Endothelial cell (in vitro differentiated cells): ENCODE data around the gene NRK. TPM values are rescaled to one million over a fixed set of nuclear protein-coding genes. Genes with fewer than 3 reads are reported as not detected.
"Not testable (repeated sequence)": the region's sequence is repeated elsewhere in the genome, so short reads cannot be mapped to it uniquely, and the experiment has no call there.

Source experiments
- DNase-seq: peaks from one replicate; pipeline ENCODE4 v3.0.0; 2021; ENCODE audit warnings: low spot score
- H3K27ac Mint-ChIP-seq: one replicate; pipeline ENCODE4 v1.8.0; 2021; ENCODE audit warnings: mixed read lengths, inconsistent platforms; ENCODE audit not compliant: unreplicated experiment
- H3K27me3 Mint-ChIP-seq: one replicate; pipeline ENCODE4 v1.8.0; 2021; ENCODE audit warnings: mild to moderate bottlenecking, moderate library complexity, mixed read lengths, inconsistent platforms; ENCODE audit not compliant: unreplicated experiment
- H3K36me3 Mint-ChIP-seq: one replicate; pipeline ENCODE4 v1.8.0; 2021; ENCODE audit warnings: mild to moderate bottlenecking, low read depth, mixed read lengths, inconsistent platforms; ENCODE audit not compliant: unreplicated experiment
- H3K4me1 Mint-ChIP-seq: one replicate; pipeline ENCODE4 v1.8.0; 2021; ENCODE audit warnings: mild to moderate bottlenecking, mixed read lengths, inconsistent platforms; ENCODE audit not compliant: unreplicated experiment
- H3K4me3 Mint-ChIP-seq: one replicate; pipeline ENCODE4 v1.8.0; 2021; ENCODE audit warnings: mild to moderate bottlenecking, mixed read lengths, inconsistent platforms; ENCODE audit not compliant: unreplicated experiment
- H3K9me3 Mint-ChIP-seq: one replicate; pipeline ENCODE4 v1.8.0; 2021; ENCODE audit warnings: mixed read lengths, inconsistent platforms; ENCODE audit not compliant: unreplicated experiment
- CTCF ChIP-seq: fragments of 200-600 bp; sonication (generic); IDR thresholded peaks from one replicate; pipeline ENCODE4 v1.5.0; 2021; ENCODE audit warnings: antibody characterized with exemption; ENCODE audit not compliant: unreplicated experiment
- total RNA-seq: library from RNA; stranded (reverse); fragmentation: NEBNext Ultra II Directional; extraction: Animal tissue kit (Norgen Biotek cat#: 25700); gene quantifications from one replicate; pipeline ENCODE4 v1.2.1, GENCODE V29; 2021; ENCODE audit not compliant: unreplicated experiment

NRK gene
- total RNA-seq, 1 donor from 2014 or later, result 1.8 TPM

- DNase-seq, result no peak
- H3K4me1 Mint-ChIP-seq, result no peaks in the 10 kb centered on the region
- no peak overlapping the region for H3K27ac Mint-ChIP-seq
- no peak for TF ChIP-seq CTCF
- H3K27me3 Mint-ChIP-seq, result no peaks in the 10 kb centered on the region
- H3K9me3 Mint-ChIP-seq, result peaks cover 11% of the 10 kb centered on the region
- H3K36me3 Mint-ChIP-seq, result no peaks in the 10 kb centered on the region
- no peak overlapping the region for H3K4me3 Mint-ChIP-seq
These were observed 735 bp downstream of the NRK start for GRCh38 chrX:105823092-105823455.

- H3K4me3 Mint-ChIP-seq, result no peak overlapping the region
- H3K9me3 Mint-ChIP-seq, result peaks cover 5% of the 10 kb centered on the region
- H3K4me1 Mint-ChIP-seq, result no peaks in the 10 kb centered on the region
- DNase-seq, result no peak
- no peaks in the 10 kb centered on the region for H3K36me3 Mint-ChIP-seq
- H3K27me3 Mint-ChIP-seq, result no peaks in the 10 kb centered on the region
- TF ChIP-seq CTCF, result no peak
- H3K27ac Mint-ChIP-seq, result no peak overlapping the region
These were observed 6.7 kb downstream of the NRK start for GRCh38 chrX:105829011-105829410.

- H3K4me3 Mint-ChIP-seq, result no peak overlapping the region
- no peak for TF ChIP-seq CTCF
- H3K27me3 Mint-ChIP-seq, result no peaks in the 10 kb centered on the region
- H3K9me3 Mint-ChIP-seq, result no peaks in the 10 kb centered on the region
- no peaks in the 10 kb centered on the region for H3K4me1 Mint-ChIP-seq
- DNase-seq, result no peak
- H3K36me3 Mint-ChIP-seq, result no peaks in the 10 kb centered on the region
- H3K27ac Mint-ChIP-seq, result no peak overlapping the region
These were observed 14.9 kb downstream of the NRK start for GRCh38 chrX:105837232-105837631.

GRCh38 chrX:105845631-105846030 is 23.3 kb downstream of the NRK start:
- Mint-ChIP-seq H3K9me3 (peaks cover 4% of the 10 kb centered on the region), H3K27ac (no peak overlapping the region), H3K36me3 (no peaks in the 10 kb centered on the region), H3K4me3 (no peak overlapping the region), H3K27me3 (no peaks in the 10 kb centered on the region), H3K4me1 (no peaks in the 10 kb centered on the region)
- no peak for TF ChIP-seq CTCF
- DNase-seq, result no peak

GRCh38 chrX:105850100-105850499 is 27.8 kb downstream of the NRK start:
- DNase-seq, H3K9me3 Mint-ChIP-seq, H3K4me1 Mint-ChIP-seq, H3K27ac Mint-ChIP-seq, H3K4me3 Mint-ChIP-seq, H3K36me3 Mint-ChIP-seq, H3K27me3 Mint-ChIP-seq: not testable (repeated sequence)

- Mint-ChIP-seq H3K9me3 (no peaks in the 10 kb centered on the region), H3K4me1 (no peaks in the 10 kb centered on the region), H3K27me3 (no peaks in the 10 kb centered on the region), H3K36me3 (no peaks in the 10 kb centered on the region), H3K27ac (no peak overlapping the region), H3K4me3 (no peak overlapping the region)
- no peak for DNase-seq
- TF ChIP-seq CTCF, result no peak
These were observed 43.4 kb downstream of the NRK start for GRCh38 chrX:105865709-105866108.
